Spleen (tissue), 7 donors: ENCODE measurements around the gene CPSF7.

Experiments
- CTCF ChIP-seq, 11 experiments: fragments of 200-600 bp in 7 of 11; fragments of 450-650 bp in 4 of 11; sonication (generic) in 4 of 11; IDR thresholded peaks in 8 of 11; conservative IDR thresholded peaks in 3 of 11; 1 replicate in 7 of 11; 2 replicates in 4 of 11; pipeline versions ENCODE4 v1.4.0 to v1.8.0; 2016 to 2021; ENCODE audit warnings: antibody characterized with exemption in 11 of 11, inconsistent platforms in 4 of 11, mild to moderate bottlenecking in 1 of 11
- POLR2A ChIP-seq, 3 donors: fragments of 450-650 bp; IDR thresholded peaks; one replicate each; pipeline ENCODE4 v1.5.1; 2017; ENCODE audit warnings: antibody characterized with exemption in 3 of 3, mild to moderate bottlenecking in 1 of 3
- POLR2AphosphoS5 ChIP-seq, 3 donors: sonication (generic); formaldehyde crosslinking; IDR thresholded peaks; one replicate each; pipeline ENCODE4 v1.5.1; 2017; ENCODE audit warnings: antibody characterized with exemption in 3 of 3
- donor health status: DM: no; HTN: no; CAD: no; lungs with moderate emphysema.
- donor health status: DM: no; HTN: no; CAD: no.
- donor health status: DM: no; HTN: no; CAD: no.

GRCh38 chr11:61460474-61460881 is 30.7 kb upstream of the CPSF7 start:
- TF ChIP-seq CTCF (IDR thresholded peaks at IDR 0.05 in 8 of 11, conservative IDR thresholded peaks at IDR 0.05 in 3 of 11) (no peak), POLR2AphosphoS5 (IDR thresholded peaks at IDR 0.05) (no peak), POLR2A (IDR thresholded peaks at IDR 0.05) (no peak)
